Fibroblast of lung (primary cell): Measurements from ENCODE around the gene MRS2. TPM values are rescaled to one million over a fixed set of nuclear protein-coding genes. Genes with fewer than 3 reads are reported as not detected.

Source experiments
- DNase-seq, 2 donors: peaks; one replicate each; pipeline versions ENCODE4 v3.0.0 to v3.0.0-alpha.2; 2010; ENCODE audit warnings: low read depth in 2 of 2
- H2AFZ ChIP-seq: 2 replicates; pipeline ENCODE4 v1.5.1; 2012; ENCODE audit warnings: low read length, control low read depth, inconsistent platforms
- H3K27ac ChIP-seq: 2 replicates; pipeline ENCODE4 v1.5.1; 2011; ENCODE audit warnings: low read length, control low read depth; ENCODE audit not compliant: insufficient read depth
- H3K27me3 ChIP-seq: 2 replicates; pipeline ENCODE4 v1.5.1; 2011; ENCODE audit warnings: mild to moderate bottlenecking, low read length; ENCODE audit not compliant: control insufficient read depth, insufficient read depth
- H3K36me3 ChIP-seq: 2 replicates; pipeline ENCODE4 v1.5.1; 2011; ENCODE audit warnings: low read length; ENCODE audit not compliant: control insufficient read depth, insufficient read depth
- H3K4me1 ChIP-seq: 2 replicates; pipeline ENCODE4 v1.5.1; 2011; ENCODE audit warnings: low read length; ENCODE audit not compliant: control insufficient read depth, insufficient read depth; ENCODE audit errors: extremely low read depth
- H3K4me2 ChIP-seq: 2 replicates; pipeline ENCODE4 v1.5.1; 2011; ENCODE audit warnings: low read length, control low read depth; ENCODE audit not compliant: insufficient read depth; ENCODE audit errors: extremely low read depth
- H3K4me3 ChIP-seq, 4 experiments: fragments of 200-600 bp in 1 of 4; sonication (generic) in 1 of 4; replicated peaks in 1 of 4; 2 replicates each; pipeline ENCODE4 v1.5.1; 2011 to 2016; ENCODE audit warnings: low read length in 4 of 4, low read depth in 3 of 4, mild to moderate bottlenecking in 3 of 4, control low read depth in 2 of 4, inconsistent platforms in 1 of 4, mixed read lengths in 1 of 4; ENCODE audit not compliant: insufficient read depth in 1 of 4; ENCODE audit errors: control extremely low read depth in 1 of 4
- H3K79me2 ChIP-seq: 2 replicates; pipeline ENCODE4 v1.5.1; 2012; ENCODE audit warnings: mild to moderate bottlenecking, low read length, inconsistent platforms; ENCODE audit not compliant: control insufficient read depth, insufficient read depth
- H3K9ac ChIP-seq: 2 replicates; pipeline ENCODE4 v1.5.1; 2011; ENCODE audit warnings: mild to moderate bottlenecking, low read length, control low read depth; ENCODE audit not compliant: insufficient read depth
- H3K9me3 ChIP-seq: 2 replicates; pipeline ENCODE4 v1.5.1; 2012; ENCODE audit warnings: low read depth, low read length; ENCODE audit not compliant: control insufficient read depth, insufficient read depth
- H4K20me1 ChIP-seq: 2 replicates; pipeline ENCODE4 v1.5.1; 2011; ENCODE audit warnings: low read length; ENCODE audit not compliant: control insufficient read depth, insufficient read depth; ENCODE audit errors: extremely low read depth
- CTCF ChIP-seq, 2 donors: IDR thresholded peaks in 1 of 2; conservative IDR thresholded peaks in 1 of 2; 1 replicate in 1 of 2; 2 replicates in 1 of 2; pipeline ENCODE4 v1.5.1; 2011 to 2012; ENCODE audit warnings: low read length in 2 of 2, control low read depth in 1 of 2, inconsistent platforms in 1 of 2, low read depth in 1 of 2, mild to moderate bottlenecking in 1 of 2
- EZH2 ChIP-seq: IDR thresholded peaks from 2 replicates; pipeline ENCODE4 v1.5.1; 2012; ENCODE audit warnings: low read length, control low read depth, mild to moderate bottlenecking; ENCODE audit errors: missing control alignments
- polyA plus RNA-seq, 2 donors: library from polyadenylated mRNA; depleted of rRNA in 1 of 2; stranded (reverse) in 1 of 2; unstranded in 1 of 2; fragments of >200 nt; gene quantifications; 2 replicates each; pipeline ENCODE4 v1.2.1, GENCODE V29; 2011 to 2012; ENCODE audit warnings: missing spikeins in 1 of 2
- total RNA-seq: library from RNA; depleted of rRNA; stranded (reverse); fragments of >200 nt; gene quantifications from 2 replicates; pipeline ENCODE4 v1.2.1, GENCODE V29; 2014

Gene MRS2
- total and polyA plus RNA-seq, 2 donors (not counting 1 experiment from before 2014, with no cell fraction given), result 12.6 to 19.9 TPM

GRCh38 chr6:24426729-24427446, 24.2 kb downstream of the MRS2 start:
- no peak for TF ChIP-seq EZH2
- no peak for TF ChIP-seq CTCF (conservative IDR thresholded peaks at IDR 0.05 in 1 of 2, IDR thresholded peaks at IDR 0.05 in 1 of 2; ENCODE audit: low read depth in 1 of 2, low read length in 2 of 2)
- H4K20me1 ChIP-seq, result no peaks in the 10 kb centered on the region
- H3K36me3 ChIP-seq, result no peaks in the 10 kb centered on the region
- H3K9me3 ChIP-seq, result no peaks in the 10 kb centered on the region
- no peak for DNase-seq
- H3K4me1 ChIP-seq, result no peaks in the 10 kb centered on the region
- H3K27me3 ChIP-seq, result no peaks in the 10 kb centered on the region
- H3K79me2 ChIP-seq, result no peaks in the 10 kb centered on the region
- no peak overlapping the region for H3K9ac ChIP-seq
- H2AFZ ChIP-seq, result no peak overlapping the region
- no peak overlapping the region for H3K4me3 ChIP-seq
- H3K27ac ChIP-seq, result no peak overlapping the region
- H3K4me2 ChIP-seq, result no peak overlapping the region

GRCh38 chr6:24428615-24429014, 25.9 kb downstream of the MRS2 start:
- H3K27ac ChIP-seq, result no peak overlapping the region
- no peaks in the 10 kb centered on the region for H3K36me3 ChIP-seq
- no peaks in the 10 kb centered on the region for H3K4me1 ChIP-seq
- TF ChIP-seq EZH2 (no peak), CTCF (conservative IDR thresholded peaks at IDR 0.05 in 1 of 2, IDR thresholded peaks at IDR 0.05 in 1 of 2; ENCODE audit: low read depth in 1 of 2, low read length in 2 of 2) (no peak)
- H3K9me3 ChIP-seq, result no peaks in the 10 kb centered on the region
- peak; percentile 35 to 50 for DNase-seq
- no peak overlapping the region for H3K4me2 ChIP-seq
- no peaks in the 10 kb centered on the region for H3K27me3 ChIP-seq
- no peak overlapping the region for H3K9ac ChIP-seq
- no peak overlapping the region for H3K4me3 ChIP-seq
- no peaks in the 10 kb centered on the region for H4K20me1 ChIP-seq
- H2AFZ ChIP-seq, result no peak overlapping the region
- H3K79me2 ChIP-seq, result no peaks in the 10 kb centered on the region

- H2AFZ ChIP-seq, result no peak overlapping the region
These were observed 26.4 kb downstream of the MRS2 start for GRCh38 chr6:24429146-24429545.

More at GRCh38 chr6:24429146-24429545, 26.4 kb downstream of the MRS2 start:
- H3K36me3 ChIP-seq, result no peaks in the 10 kb centered on the region
- TF ChIP-seq CTCF (conservative IDR thresholded peaks at IDR 0.05 in 1 of 2, IDR thresholded peaks at IDR 0.05 in 1 of 2; ENCODE audit: low read depth in 1 of 2, low read length in 2 of 2) (no peak), EZH2 (no peak)
- no peaks in the 10 kb centered on the region for H4K20me1 ChIP-seq
- H3K79me2 ChIP-seq, result no peaks in the 10 kb centered on the region
- no peak overlapping the region for H3K27ac ChIP-seq
- no peaks in the 10 kb centered on the region for H3K4me1 ChIP-seq
- H3K4me2 ChIP-seq, result no peak overlapping the region
- H3K4me3 ChIP-seq, result no peak overlapping the region
- no peaks in the 10 kb centered on the region for H3K9me3 ChIP-seq
- H3K27me3 ChIP-seq, result no peaks in the 10 kb centered on the region
- DNase-seq, result no peak
- H3K9ac ChIP-seq, result no peak overlapping the region
